Activated CD4-positive, alpha-beta T cell treated with anti-CD3 and anti-CD28 coated beads, Interleukin-2, amount 10 ng/mL, durations not matched to agents 7 days and 5 days (primary cell): Measurements from ENCODE around the gene CHDH. TPM values are rescaled to one million over a fixed set of nuclear protein-coding genes. Genes with fewer than 3 reads are reported as not detected.

Source experiments
- CTCF ChIA-PET: fragments of 350-600 bp; sonication (Branson Sonifier 250); formaldehyde crosslinking; loops from one replicate; lab custom pipeline; 2021; ENCODE audit warnings: antibody characterized with exemption; lab: Charles Lee
- POLR2A ChIA-PET: fragments of 350-600 bp; sonication (Branson Sonifier 250); formaldehyde crosslinking; loops from one replicate; lab custom pipeline; 2021; ENCODE audit warnings: antibody characterized with exemption; lab: Charles Lee
- DNase-seq: peaks from one replicate; pipeline ENCODE4 v3.0.0-alpha.2; 2020
- H3K27ac Mint-ChIP-seq: one replicate; pipeline ENCODE4 v1.8.0; 2021; ENCODE audit warnings: mild to moderate bottlenecking, moderate library complexity, mixed read lengths
- H3K27me3 Mint-ChIP-seq: one replicate; pipeline ENCODE4 v1.8.0; 2021; ENCODE audit warnings: mixed read lengths
- H3K36me3 Mint-ChIP-seq: one replicate; pipeline ENCODE4 v1.8.0; 2021; ENCODE audit warnings: low read depth, mixed read lengths
- H3K4me1 Mint-ChIP-seq: one replicate; pipeline ENCODE4 v1.8.0; 2021; ENCODE audit warnings: mixed read lengths
- H3K4me3 Mint-ChIP-seq: one replicate; pipeline ENCODE4 v1.8.0; 2021; ENCODE audit warnings: mild to moderate bottlenecking, moderate library complexity, mixed read lengths
- H3K9me3 Mint-ChIP-seq: one replicate; pipeline ENCODE4 v1.8.0; 2021; ENCODE audit warnings: mixed read lengths
- total RNA-seq, 2 experiments: library from RNA; stranded (reverse); gene quantifications; one replicate each; pipeline ENCODE4 v1.2.3, GENCODE V29; 2021

Gene CHDH
- total RNA-seq, 2 experiments from 2014 or later: 0.40 to 0.79 TPM

- no peak for DNase-seq
- peaks cover 19% of the 10 kb centered on the region for H3K27me3 Mint-ChIP-seq
- no peaks in the 10 kb centered on the region for H3K36me3 Mint-ChIP-seq
- no peaks in the 10 kb centered on the region for H3K4me1 Mint-ChIP-seq
- no peak overlapping the region for H3K4me3 Mint-ChIP-seq
- CTCF ChIA-PET: no interaction called here
- POLR2A ChIA-PET: no interaction called here
- H3K27ac Mint-ChIP-seq: no peak overlapping the region
- no peaks in the 10 kb centered on the region for H3K9me3 Mint-ChIP-seq
Observed at GRCh38 chr3:53800041-53800906, 45.9 kb downstream of the CHDH start.

GRCh38 chr3:53799338-53799865 lies 46.8 kb downstream of the CHDH start:
- no peaks in the 10 kb centered on the region for H3K9me3 Mint-ChIP-seq
- CTCF ChIA-PET: no interaction called here
- H3K27me3 Mint-ChIP-seq: peaks cover 25% of the 10 kb centered on the region
- no peak overlapping the region for H3K4me3 Mint-ChIP-seq
- no peaks in the 10 kb centered on the region for H3K36me3 Mint-ChIP-seq
- no peaks in the 10 kb centered on the region for H3K4me1 Mint-ChIP-seq
- POLR2A ChIA-PET: no interaction called here
- H3K27ac Mint-ChIP-seq: no peak overlapping the region
- DNase-seq: no peak

GRCh38 chr3:53798144-53798543 lies 48.1 kb downstream of the CHDH start:
- H3K36me3 Mint-ChIP-seq: no peaks in the 10 kb centered on the region
- ChIA-PET CTCF (no interaction called here), POLR2A (no interaction called here)
- no peak overlapping the region for H3K27ac Mint-ChIP-seq
- no peaks in the 10 kb centered on the region for H3K9me3 Mint-ChIP-seq
- H3K4me3 Mint-ChIP-seq: no peak overlapping the region
- H3K4me1 Mint-ChIP-seq: no peaks in the 10 kb centered on the region
- DNase-seq: no peak
- H3K27me3 Mint-ChIP-seq: peaks cover 28% of the 10 kb centered on the region

- Mint-ChIP-seq H3K36me3 (no peaks in the 10 kb centered on the region), H3K27ac (no peak overlapping the region), H3K9me3 (no peaks in the 10 kb centered on the region), H3K4me1 (no peaks in the 10 kb centered on the region), H3K27me3 (peaks cover 28% of the 10 kb centered on the region), H3K4me3 (no peak overlapping the region)
- no peak for DNase-seq
- POLR2A ChIA-PET: no interaction called here
- CTCF ChIA-PET: interaction anchor here (1.2 kb wide), 1 partner anchor 11 kb away, joined by 7 read pairs; no protein-coding TSS in a partner anchor
Observed at GRCh38 chr3:53795789-53796560, 50.2 kb downstream of the CHDH start.

GRCh38 chr3:53795176-53795575 lies 51.0 kb downstream of the CHDH start:
- Mint-ChIP-seq H3K27ac (no peak overlapping the region), H3K4me1 (no peaks in the 10 kb centered on the region), H3K4me3 (no peak overlapping the region), H3K9me3 (no peaks in the 10 kb centered on the region), H3K36me3 (no peaks in the 10 kb centered on the region), H3K27me3 (peaks cover 28% of the 10 kb centered on the region)
- POLR2A ChIA-PET: no interaction called here
- CTCF ChIA-PET: interaction anchor here (1.2 kb wide), 1 partner anchor 10 kb away, joined by 7 read pairs; no protein-coding TSS in a partner anchor
- no peak for DNase-seq

- Mint-ChIP-seq H3K4me1 (no peaks in the 10 kb centered on the region), H3K36me3 (no peaks in the 10 kb centered on the region), H3K9me3 (no peaks in the 10 kb centered on the region), H3K4me3 (no peak overlapping the region), H3K27me3 (peaks cover 28% of the 10 kb centered on the region), H3K27ac (no peak overlapping the region)
- POLR2A ChIA-PET: no interaction called here
- DNase-seq: no peak
- CTCF ChIA-PET: no interaction called here
Observed at GRCh38 chr3:53794597-53794996, 51.6 kb downstream of the CHDH start.

- no peak for DNase-seq
- Mint-ChIP-seq H3K9me3 (no peaks in the 10 kb centered on the region), H3K4me3 (no peak overlapping the region), H3K27me3 (peaks cover 25% of the 10 kb centered on the region), H3K36me3 (no peaks in the 10 kb centered on the region), H3K27ac (no peak overlapping the region), H3K4me1 (no peaks in the 10 kb centered on the region)
- POLR2A ChIA-PET: no interaction called here
- CTCF ChIA-PET: interaction anchor here (1.4 kb wide), 1 partner anchor 25 kb away, joined by 4 read pairs; no protein-coding TSS in a partner anchor
Observed at GRCh38 chr3:53792866-53793265, 53.4 kb downstream of the CHDH start.

GRCh38 chr3:53791317-53791716 lies 54.9 kb downstream of the CHDH start:
- ChIA-PET CTCF (no interaction called here), POLR2A (no interaction called here)
- H3K36me3 Mint-ChIP-seq: no peaks in the 10 kb centered on the region
- no peak overlapping the region for H3K27ac Mint-ChIP-seq
- no peaks in the 10 kb centered on the region for H3K9me3 Mint-ChIP-seq
- peaks cover 14% of the 10 kb centered on the region for H3K27me3 Mint-ChIP-seq
- H3K4me3 Mint-ChIP-seq: no peak overlapping the region
- no peak for DNase-seq
- H3K4me1 Mint-ChIP-seq: no peaks in the 10 kb centered on the region

- DNase-seq: no peak
- no peaks in the 10 kb centered on the region for H3K9me3 Mint-ChIP-seq
- no peak overlapping the region for H3K27ac Mint-ChIP-seq
- ChIA-PET CTCF (no interaction called here), POLR2A (no interaction called here)
- H3K27me3 Mint-ChIP-seq: peaks cover 11% of the 10 kb centered on the region
- no peaks in the 10 kb centered on the region for H3K36me3 Mint-ChIP-seq
- H3K4me3 Mint-ChIP-seq: no peak overlapping the region
- H3K4me1 Mint-ChIP-seq: no peaks in the 10 kb centered on the region
Observed at GRCh38 chr3:53790470-53790869, 55.7 kb downstream of the CHDH start.

- no peak for DNase-seq
- peaks cover 4% of the 10 kb centered on the region for H3K27me3 Mint-ChIP-seq
- H3K9me3 Mint-ChIP-seq: no peaks in the 10 kb centered on the region
- H3K4me1 Mint-ChIP-seq: no peaks in the 10 kb centered on the region
- H3K36me3 Mint-ChIP-seq: no peaks in the 10 kb centered on the region
- H3K27ac Mint-ChIP-seq: no peak overlapping the region
- H3K4me3 Mint-ChIP-seq: no peak overlapping the region
- CTCF ChIA-PET: no interaction called here
- POLR2A ChIA-PET: no interaction called here
Observed at GRCh38 chr3:53789459-53789858, 56.8 kb downstream of the CHDH start.

GRCh38 chr3:53788038-53788437 lies 58.2 kb downstream of the CHDH start:
- H3K4me3 Mint-ChIP-seq: no peak overlapping the region
- POLR2A ChIA-PET: no interaction called here

GRCh38 chr3:53787016-53787415 lies 59.2 kb downstream of the CHDH start:
- Mint-ChIP-seq H3K27ac (no peak overlapping the region), H3K4me3 (no peak overlapping the region)
- CTCF ChIA-PET: no interaction called here

More at GRCh38 chr3:53788038-53788437, 58.2 kb downstream of the CHDH start:
- CTCF ChIA-PET: no interaction called here
- Mint-ChIP-seq H3K4me1 (no peaks in the 10 kb centered on the region), H3K27ac (no peak overlapping the region), H3K9me3 (no peaks in the 10 kb centered on the region), H3K36me3 (no peaks in the 10 kb centered on the region), H3K27me3 (no peaks in the 10 kb centered on the region)
- no peak for DNase-seq

GRCh38 chr3:53780806-53781205 lies 65.4 kb downstream of the CHDH start:
- H3K4me1 Mint-ChIP-seq: peaks cover 3% of the 10 kb centered on the region
- no peaks in the 10 kb centered on the region for H3K9me3 Mint-ChIP-seq
- no peak overlapping the region for H3K4me3 Mint-ChIP-seq
- peaks cover 8% of the 10 kb centered on the region for H3K27me3 Mint-ChIP-seq
- CTCF ChIA-PET: no interaction called here
- no peak for DNase-seq
- POLR2A ChIA-PET: no interaction called here
- no peaks in the 10 kb centered on the region for H3K36me3 Mint-ChIP-seq
- H3K27ac Mint-ChIP-seq: no peak overlapping the region

More at GRCh38 chr3:53787016-53787415, 59.2 kb downstream of the CHDH start:
- Mint-ChIP-seq H3K9me3 (no peaks in the 10 kb centered on the region), H3K36me3 (no peaks in the 10 kb centered on the region), H3K27me3 (no peaks in the 10 kb centered on the region), H3K4me1 (no peaks in the 10 kb centered on the region)
- no peak for DNase-seq
- POLR2A ChIA-PET: no interaction called here
